Upper lobe of right lung (tissue), 1 donor: ENCODE data around the gene KIAA2012. TPM values are rescaled to one million over a fixed set of nuclear protein-coding genes. Genes with fewer than 3 reads are reported as not detected.

Source experiments
- ATAC-seq: fragments of 200-7000 bp; cut with Tn5 transposase; one replicate; pipeline ENCODE4 v1.9.1; 2020; ENCODE audit warnings: mild to moderate bottlenecking, moderate library complexity
- DNase-seq: peaks from one replicate; pipeline ENCODE4 v3.0.0-alpha.2; 2020
- H3K27ac ChIP-seq: fragments of 200-600 bp; one replicate; pipeline ENCODE4 v1.8.0; 2022
- H3K27me3 ChIP-seq: fragments of 200-600 bp; one replicate; pipeline ENCODE4 v1.8.0; 2022; ENCODE audit warnings: mild to moderate bottlenecking
- H3K36me3 ChIP-seq: fragments of 200-600 bp; one replicate; pipeline ENCODE4 v1.8.0; 2022
- H3K4me1 ChIP-seq: fragments of 200-600 bp; one replicate; pipeline ENCODE4 v1.8.0; 2022
- H3K4me3 ChIP-seq: fragments of 200-600 bp; one replicate; pipeline ENCODE4 v1.8.0; 2022; ENCODE audit warnings: mild to moderate bottlenecking
- H3K9me3 ChIP-seq: fragments of 200-600 bp; one replicate; pipeline ENCODE4 v1.8.0; 2022
- intact Hi-C: fragments of 100-400 bp; cut with DNase I; formaldehyde crosslinking; loops from one replicate; pipeline ENCODE4 v1.11.0; 2022
- total RNA-seq: library from RNA; stranded (reverse); fragmentation: NEBNext Ultra II Directional; extraction: Animal tissue kit (Norgen Biotek cat#: 25700); gene quantifications from one replicate; pipeline ENCODE4 v1.2.1, GENCODE V29; 2021
- TF ChIP-seq, protein P1 (sequence below): fragments of 200-600 bp; IDR thresholded peaks from one replicate; pipeline ENCODE4 v1.8.0; 2022; ENCODE audit warnings: antibody characterized with exemption
- donor health status: DM: no; HTN: yes; CAD: no; lungs with severe emphysema.

KIAA2012 gene
- total RNA-seq, 1 donor from 2014 or later = not detected

DNA sequence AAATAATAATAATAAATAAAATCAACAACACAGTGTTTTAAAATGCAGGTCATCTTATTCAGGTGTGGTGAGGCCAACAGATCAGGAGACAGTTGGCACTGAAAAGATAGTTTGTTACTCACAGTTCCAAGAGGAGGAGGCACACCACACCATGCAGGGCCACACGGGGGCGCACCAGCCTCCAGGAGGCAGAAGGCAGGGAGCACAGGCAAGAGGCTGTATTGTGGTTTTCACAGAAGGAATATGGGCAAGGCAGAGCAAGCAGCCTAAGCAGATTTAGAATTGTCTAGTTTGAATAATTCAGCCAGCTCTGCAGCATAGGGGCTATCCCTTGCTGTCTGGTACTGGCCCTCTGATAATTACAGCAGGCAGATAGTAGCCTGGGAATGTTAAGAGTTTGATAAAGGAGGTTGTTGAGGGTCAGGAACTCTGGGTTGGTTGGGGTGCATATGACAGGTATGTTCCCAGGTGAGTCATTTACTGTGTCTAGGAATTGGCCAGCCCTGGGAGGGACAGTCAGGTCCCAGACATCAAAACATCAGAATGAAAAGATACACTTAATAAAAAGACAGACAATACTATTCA, 31.3 kb downstream of the KIAA2012 start:
- Histone ChIP-seq H3K9me3 (no peaks in the 10 kb centered on the region), H3K27me3 (no peaks in the 10 kb centered on the region), H3K36me3 (no peaks in the 10 kb centered on the region), H3K4me3 (no peak overlapping the region), H3K27ac (no peak overlapping the region), H3K4me1 (no peaks in the 10 kb centered on the region)
- intact Hi-C loops = no loop called here
- TF ChIP-seq, protein P1, sequence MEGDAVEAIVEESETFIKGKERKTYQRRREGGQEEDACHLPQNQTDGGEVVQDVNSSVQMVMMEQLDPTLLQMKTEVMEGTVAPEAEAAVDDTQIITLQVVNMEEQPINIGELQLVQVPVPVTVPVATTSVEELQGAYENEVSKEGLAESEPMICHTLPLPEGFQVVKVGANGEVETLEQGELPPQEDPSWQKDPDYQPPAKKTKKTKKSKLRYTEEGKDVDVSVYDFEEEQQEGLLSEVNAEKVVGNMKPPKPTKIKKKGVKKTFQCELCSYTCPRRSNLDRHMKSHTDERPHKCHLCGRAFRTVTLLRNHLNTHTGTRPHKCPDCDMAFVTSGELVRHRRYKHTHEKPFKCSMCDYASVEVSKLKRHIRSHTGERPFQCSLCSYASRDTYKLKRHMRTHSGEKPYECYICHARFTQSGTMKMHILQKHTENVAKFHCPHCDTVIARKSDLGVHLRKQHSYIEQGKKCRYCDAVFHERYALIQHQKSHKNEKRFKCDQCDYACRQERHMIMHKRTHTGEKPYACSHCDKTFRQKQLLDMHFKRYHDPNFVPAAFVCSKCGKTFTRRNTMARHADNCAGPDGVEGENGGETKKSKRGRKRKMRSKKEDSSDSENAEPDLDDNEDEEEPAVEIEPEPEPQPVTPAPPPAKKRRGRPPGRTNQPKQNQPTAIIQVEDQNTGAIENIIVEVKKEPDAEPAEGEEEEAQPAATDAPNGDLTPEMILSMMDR = peak; percentile 53
- DNase-seq (peak; percentile 84), ATAC-seq (peak; percentile 93)

DNA sequence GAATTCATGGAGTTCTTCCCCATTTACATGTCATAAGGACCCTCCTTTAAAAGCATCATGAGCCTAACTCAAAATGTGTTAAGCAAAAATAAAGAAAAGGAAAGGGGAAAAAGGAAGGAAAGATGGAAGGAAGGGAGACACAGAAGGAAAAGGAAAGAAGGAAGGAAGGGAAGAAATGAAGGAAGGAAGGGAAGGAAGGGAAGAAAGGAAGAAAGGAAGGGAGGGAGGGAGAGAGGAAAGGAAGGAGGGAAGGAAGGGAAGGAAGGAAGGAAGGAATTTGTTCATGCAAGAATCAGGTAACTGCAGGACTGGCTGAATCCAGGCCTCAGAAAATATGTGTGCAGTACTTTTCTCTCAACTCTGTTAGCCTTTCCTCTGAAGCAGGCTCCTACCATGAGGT, 32.0 kb downstream of the KIAA2012 start:
- Histone ChIP-seq H3K9me3 (no peaks in the 10 kb centered on the region), H3K27me3 (no peaks in the 10 kb centered on the region), H3K27ac (no peak overlapping the region), H3K36me3 (no peaks in the 10 kb centered on the region), H3K4me1 (no peaks in the 10 kb centered on the region), H3K4me3 (no peak overlapping the region)
- intact Hi-C loops = no loop called here
- DNase-seq = no peak
- no peak for ATAC-seq
- TF ChIP-seq, protein P1 = no peak

DNA sequence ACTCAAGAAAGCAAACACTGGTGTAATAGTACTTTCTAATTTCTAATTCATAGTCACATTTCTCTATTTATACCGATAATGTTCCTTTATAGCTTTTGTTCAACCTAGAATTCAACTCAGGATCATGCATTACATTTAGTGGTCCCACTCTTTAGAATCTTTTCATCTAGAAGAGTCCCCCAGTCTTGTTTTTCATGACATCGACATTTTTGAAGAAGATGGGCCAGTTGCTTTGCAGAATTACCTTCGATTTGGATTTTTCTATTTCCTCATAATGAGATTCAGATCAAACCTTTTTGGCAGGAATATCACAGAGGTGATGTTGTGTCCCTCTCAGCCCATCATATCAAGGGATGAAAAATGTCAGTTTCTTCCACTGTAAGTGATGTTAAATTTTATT, 35.3 kb downstream of the KIAA2012 start:
- intact Hi-C loops = no loop called here

DNA sequence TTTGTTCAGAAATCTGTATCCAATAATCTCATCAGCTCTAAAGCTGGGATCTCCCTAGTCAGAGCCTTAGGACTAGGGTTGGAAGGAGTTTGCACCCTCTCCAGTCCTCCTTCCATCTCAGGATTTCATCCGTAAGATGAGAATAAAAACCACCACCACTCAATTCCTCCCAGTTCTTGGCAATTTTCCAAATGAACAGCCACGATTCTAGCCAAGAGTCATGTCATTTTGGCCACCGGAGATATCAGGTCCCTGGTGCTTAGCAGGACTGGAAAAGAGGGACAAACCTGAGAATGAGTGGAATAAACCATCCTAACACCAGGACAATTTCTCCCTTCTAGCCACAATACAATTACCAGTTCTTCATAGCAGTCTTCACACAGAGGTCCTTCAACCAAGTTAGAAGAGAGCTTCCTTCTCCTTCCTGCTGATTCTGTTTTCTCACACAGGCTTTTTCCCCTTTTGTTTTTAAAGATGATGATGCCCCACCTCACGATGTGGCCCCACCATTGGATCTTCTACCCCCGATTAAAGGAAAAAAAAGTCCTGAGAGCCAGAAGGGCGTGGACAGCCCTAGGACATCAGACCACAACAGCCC, 36.2 kb downstream of the KIAA2012 start:
- no peak for ATAC-seq
- Histone ChIP-seq H3K36me3 (no peaks in the 10 kb centered on the region), H3K9me3 (no peaks in the 10 kb centered on the region)

More for the DNA sequence above, 35.3 kb downstream of the KIAA2012 start:
- no peak overlapping the region for H3K27ac ChIP-seq
- H3K9me3 ChIP-seq = no peaks in the 10 kb centered on the region
- DNase-seq (no peak), ATAC-seq (no peak)
- no peaks in the 10 kb centered on the region for H3K27me3 ChIP-seq
- H3K4me3 ChIP-seq = no peak overlapping the region
- no peaks in the 10 kb centered on the region for H3K4me1 ChIP-seq
- H3K36me3 ChIP-seq = no peaks in the 10 kb centered on the region
- TF ChIP-seq, protein P1 = no peak

GRCh38 chr2:202109737-202110184, 36.7 kb downstream of the KIAA2012 start:
- Histone ChIP-seq H3K27ac (no peak overlapping the region), H3K27me3 (no peaks in the 10 kb centered on the region), H3K4me1 (no peaks in the 10 kb centered on the region), H3K9me3 (no peaks in the 10 kb centered on the region), H3K4me3 (no peak overlapping the region), H3K36me3 (no peaks in the 10 kb centered on the region)
- peak; percentile 40 for ATAC-seq
- no peak for DNase-seq
- intact Hi-C loops = no loop called here
- TF ChIP-seq, protein P1 = no peak

More for the DNA sequence above, 36.2 kb downstream of the KIAA2012 start:
- TF ChIP-seq, protein P1 = no peak
- DNase-seq = no peak
- Histone ChIP-seq H3K27me3 (no peaks in the 10 kb centered on the region), H3K4me3 (no peak overlapping the region), H3K27ac (no peak overlapping the region), H3K4me1 (no peaks in the 10 kb centered on the region)
- intact Hi-C loops = no loop called here
